Measurements from ENCODE around the gene TMEM168. TPM values are rescaled to one million over a fixed set of nuclear protein-coding genes. Genes with fewer than 3 reads are reported as not detected.

TMEM168 gene
- total RNA-seq, 2 donors from 2014 or later, result 38.6 to 41.3 TPM

DNA sequence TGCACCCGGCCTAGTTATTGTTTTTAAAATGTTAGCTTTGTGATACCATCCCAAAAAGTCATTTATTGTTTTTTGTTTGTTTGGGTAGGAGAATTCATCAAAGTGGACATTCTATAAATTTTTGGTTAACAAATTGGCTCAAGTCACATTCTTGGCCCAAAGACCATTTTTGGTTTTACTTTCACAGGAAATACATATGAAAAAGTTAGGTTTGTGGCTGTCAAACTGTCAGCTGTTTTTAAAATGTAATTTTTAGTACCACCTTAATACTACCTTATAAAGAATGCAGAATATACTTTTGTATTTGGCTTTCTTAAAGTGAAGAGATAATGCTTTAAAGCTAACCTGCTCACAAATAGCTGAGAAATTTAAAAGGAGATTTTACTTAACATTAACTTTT, 25.1 kb downstream of the TMEM168 start:
- no peak for TF ChIP-seq CTCF (IDR thresholded peaks at IDR 0.05)
- intact Hi-C loops (cut with DNase I), result no loop called here
- H3K27ac ChIP-seq, result no peak overlapping the region
- no peaks in the 10 kb centered on the region for H3K36me3 ChIP-seq
- H3K4me3 ChIP-seq, result no peak overlapping the region
- no peaks in the 10 kb centered on the region for H3K27me3 ChIP-seq
- no peak for DNase-seq
- no peaks in the 10 kb centered on the region for H3K9me3 ChIP-seq
- H3K4me1 ChIP-seq, result no peaks in the 10 kb centered on the region
- no peak overlapping the region for H3K9ac ChIP-seq (ENCODE audit: low read depth in 2 of 2, low read length in 2 of 2)

DNA sequence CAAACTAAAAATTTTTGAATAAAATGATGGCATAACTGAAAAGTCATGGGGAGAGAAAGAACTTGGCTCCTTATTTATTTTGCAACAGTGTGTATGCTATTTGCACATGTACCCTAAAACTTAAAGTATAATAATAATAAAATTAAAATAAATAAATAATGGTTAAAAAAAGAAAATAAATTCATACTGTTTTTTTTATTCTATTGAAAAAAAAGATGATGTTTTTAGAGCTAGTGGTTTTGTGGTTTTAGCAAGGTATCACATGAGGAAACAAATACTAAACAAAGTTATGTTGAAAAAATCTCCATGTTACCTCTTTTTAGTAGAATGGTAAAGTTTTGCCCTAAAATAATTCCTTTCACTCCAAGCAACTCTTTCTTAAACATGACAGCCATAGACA, 26.2 kb downstream of the TMEM168 start:
- H3K9ac ChIP-seq (ENCODE audit: low read depth in 2 of 2, low read length in 2 of 2), result no peak overlapping the region
- no peaks in the 10 kb centered on the region for H3K36me3 ChIP-seq
- intact Hi-C loops (cut with DNase I), result no loop called here
- no peak for DNase-seq
- H3K27me3 ChIP-seq, result no peaks in the 10 kb centered on the region
- no peaks in the 10 kb centered on the region for H3K4me1 ChIP-seq
- H3K9me3 ChIP-seq, result no peaks in the 10 kb centered on the region
- H3K27ac ChIP-seq, result no peak overlapping the region
- no peak overlapping the region for H3K4me3 ChIP-seq
- no peak for TF ChIP-seq CTCF (IDR thresholded peaks at IDR 0.05)

DNA sequence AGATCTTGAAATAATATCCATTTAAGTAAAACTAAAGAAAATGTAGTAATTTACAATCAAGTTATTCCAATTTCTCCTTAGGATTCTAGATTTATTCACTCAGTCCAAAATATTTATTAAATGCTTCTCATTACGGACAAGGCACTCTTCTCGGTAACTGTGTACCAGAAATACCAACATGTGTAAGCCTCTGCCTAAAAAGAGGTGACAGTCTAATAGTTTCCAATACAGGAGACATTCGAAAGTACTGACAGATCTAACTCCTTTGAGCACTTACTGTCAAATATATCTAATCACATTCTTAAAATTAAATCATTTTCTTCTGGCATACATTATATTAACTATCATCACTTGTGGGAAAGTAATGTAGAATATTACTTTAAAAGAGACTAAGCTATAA, 26.9 kb downstream of the TMEM168 start:
- Histone ChIP-seq H3K9ac (ENCODE audit: low read depth in 2 of 2, low read length in 2 of 2) (no peak overlapping the region), H3K36me3 (no peaks in the 10 kb centered on the region), H3K27ac (no peak overlapping the region), H3K27me3 (no peaks in the 10 kb centered on the region), H3K4me1 (no peaks in the 10 kb centered on the region), H3K4me3 (no peak overlapping the region), H3K9me3 (no peaks in the 10 kb centered on the region)
- intact Hi-C loops (cut with DNase I), result no loop called here
- TF ChIP-seq CTCF (IDR thresholded peaks at IDR 0.05), result no peak
- DNase-seq, result no peak

GRCh38 chr7:112759905-112760304, 30.3 kb downstream of the TMEM168 start:
- Histone ChIP-seq H3K27me3 (no peaks in the 10 kb centered on the region), H3K4me3 (no peak overlapping the region), H3K4me1 (no peaks in the 10 kb centered on the region), H3K9ac (ENCODE audit: low read depth in 2 of 2, low read length in 2 of 2) (no peak overlapping the region), H3K9me3 (no peaks in the 10 kb centered on the region), H3K36me3 (no peaks in the 10 kb centered on the region), H3K27ac (no peak overlapping the region)
- TF ChIP-seq CTCF (IDR thresholded peaks at IDR 0.05), result no peak
- intact Hi-C loops (cut with DNase I), result no loop called here
- no peak for DNase-seq

GRCh38 chr7:112757337-112757736, 32.9 kb downstream of the TMEM168 start:
- no peaks in the 10 kb centered on the region for H3K27me3 ChIP-seq
- no peaks in the 10 kb centered on the region for H3K4me1 ChIP-seq
- DNase-seq, result no peak
- no peak overlapping the region for H3K27ac ChIP-seq
- no peak overlapping the region for H3K4me3 ChIP-seq
- H3K9ac ChIP-seq (ENCODE audit: low read depth in 2 of 2, low read length in 2 of 2), result no peak overlapping the region
- TF ChIP-seq CTCF (IDR thresholded peaks at IDR 0.05), result no peak
- no peaks in the 10 kb centered on the region for H3K9me3 ChIP-seq
- intact Hi-C loops (cut with DNase I), result no loop called here
- no peaks in the 10 kb centered on the region for H3K36me3 ChIP-seq

- no peak overlapping the region for H3K9ac ChIP-seq (ENCODE audit: low read depth in 2 of 2, low read length in 2 of 2)
- intact Hi-C loops (cut with DNase I), result no loop called here
- no peak for DNase-seq
- TF ChIP-seq CTCF (IDR thresholded peaks at IDR 0.05), result no peak
- no peaks in the 10 kb centered on the region for H3K9me3 ChIP-seq
- H3K36me3 ChIP-seq, result no peaks in the 10 kb centered on the region
- no peaks in the 10 kb centered on the region for H3K27me3 ChIP-seq
- H3K4me3 ChIP-seq, result no peak overlapping the region
- no peaks in the 10 kb centered on the region for H3K4me1 ChIP-seq
- H3K27ac ChIP-seq, result no peak overlapping the region
Measured at GRCh38 chr7:112753298-112753697, 36.9 kb downstream of the TMEM168 start.

Data from colonic mucosa (tissue), 4 donors.